Measurements from ENCODE around the gene LTBP3.

Gene LTBP3

DNA sequence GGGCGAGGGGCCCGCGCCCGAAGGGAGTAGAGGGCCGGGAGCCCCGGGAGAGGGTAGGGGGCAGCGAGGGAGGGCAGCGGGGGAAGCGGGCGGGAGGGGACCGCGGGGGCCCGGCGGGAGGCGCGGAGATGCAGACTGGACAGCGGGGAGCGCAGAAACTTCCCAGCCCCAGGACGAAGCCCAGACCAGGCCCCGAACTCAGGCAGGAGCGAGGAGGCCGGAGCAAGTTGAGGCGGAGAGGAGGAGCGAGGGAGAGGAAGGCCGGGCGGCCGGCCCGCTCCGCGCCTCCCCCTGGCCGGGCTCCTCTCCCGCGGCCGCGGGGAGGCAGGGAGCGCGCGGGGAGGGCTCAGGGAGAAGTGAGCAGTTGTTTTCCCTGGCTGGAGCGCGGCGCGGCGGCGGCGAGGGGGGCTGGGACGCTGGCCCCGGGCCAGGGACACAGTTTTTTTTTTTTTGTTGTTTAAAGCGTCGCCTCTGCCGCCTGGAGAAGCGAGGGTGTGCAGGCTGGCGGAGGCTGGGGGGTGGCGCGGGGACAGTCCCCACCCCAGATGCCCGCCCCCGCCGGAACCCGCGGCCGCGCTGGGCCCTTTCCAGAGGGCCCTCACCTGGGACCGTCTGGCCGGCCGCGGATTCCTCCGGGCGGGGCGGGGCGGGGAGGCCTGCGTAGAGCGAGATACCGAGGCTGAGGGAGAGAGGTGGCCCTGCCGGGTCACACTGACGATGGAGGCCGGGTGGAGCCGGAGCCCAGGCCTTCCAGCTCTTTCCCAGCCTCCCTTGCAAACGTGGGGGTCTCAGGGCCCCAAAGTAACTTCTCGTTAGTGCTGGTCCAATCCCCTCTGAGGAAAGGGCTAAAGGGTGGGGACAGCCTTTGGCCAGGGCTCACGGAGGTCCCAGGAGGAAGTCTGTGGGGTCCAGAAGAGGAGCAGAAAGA, at the start of gene LTBP3:
Gene LTBP3, minus strand, starts transcription at position 358 of the 928 bp plus-strand sequence. CDS start 400 bp downstream, outside the sequence.
- peak within 1 kb of the TSS; percentile 85 for H3K9ac ChIP-seq (ENCODE audit: insufficient read length, low read depth)
- peak within 1 kb of the TSS; percentile 47 for H3K4me3 ChIP-seq (ENCODE audit: insufficient read length, low read depth)
- H3K9me3 ChIP-seq (ENCODE audit: insufficient read depth, low read length) = no peaks in the 10 kb centered on the region
- no peaks in the 10 kb centered on the region for H3K27me3 ChIP-seq (ENCODE audit: insufficient read depth, insufficient read length)
- no peak for DNase-seq (ENCODE audit: low read depth, low spot score)
- no peak for TF ChIP-seq ZNF274 (IDR thresholded peaks at IDR 0.05; ENCODE audit: low read depth, low read length)
- no peak for TF ChIP-seq SUZ12 (IDR thresholded peaks at IDR 0.05; ENCODE audit: extremely low read depth, insufficient read depth, insufficient read length)
- H3K4me1 ChIP-seq (ENCODE audit: insufficient read depth, insufficient read length) = peaks cover 48% of the 10 kb centered on the region
- no peaks in the 10 kb centered on the region for H3K36me3 ChIP-seq (ENCODE audit: insufficient read depth, insufficient read length, low read length)

DNA sequence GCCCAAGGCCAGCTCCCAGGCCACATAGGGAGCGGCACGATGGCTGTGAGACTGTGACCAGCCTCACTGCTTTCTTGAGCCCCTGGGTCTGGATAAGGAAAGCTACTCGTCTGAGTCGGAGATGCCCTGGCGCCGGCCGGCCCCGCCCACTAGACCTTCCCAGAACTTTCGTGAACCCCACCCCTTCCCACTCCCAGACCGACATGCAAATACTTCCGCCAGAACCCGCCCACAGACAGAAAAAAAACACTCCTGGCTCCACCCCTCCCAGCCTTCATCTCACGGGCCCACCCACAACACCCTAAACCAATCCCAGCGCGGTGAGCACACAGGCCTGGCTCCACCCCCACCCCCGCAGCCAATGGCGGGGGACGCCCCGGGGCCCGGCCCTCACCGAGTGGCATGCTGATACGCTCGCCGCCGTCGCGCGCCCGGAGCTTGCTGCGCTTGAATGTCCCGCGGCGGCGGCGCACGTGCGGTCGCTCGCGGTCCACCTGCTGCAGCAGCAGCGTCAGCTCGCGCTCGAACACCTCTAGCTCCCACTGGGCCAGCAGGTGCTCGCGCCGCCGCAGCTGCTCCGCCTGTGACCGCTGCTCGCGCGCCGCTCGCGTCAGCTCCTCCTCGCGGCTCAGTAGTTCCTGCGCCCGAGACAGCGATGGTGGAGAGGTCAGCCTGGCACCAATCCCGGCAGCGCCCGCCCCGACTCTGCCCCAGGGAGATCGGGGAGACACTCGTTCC, 48.9 kb upstream of the LTBP3 start:
- Histone ChIP-seq H3K9me3 (ENCODE audit: insufficient read depth, low read length) (no peaks in the 10 kb centered on the region), H3K9ac (ENCODE audit: insufficient read length, low read depth) (peak overlapping the region; percentile 77), H3K4me1 (ENCODE audit: insufficient read depth, insufficient read length) (peaks cover 26% of the 10 kb centered on the region), H3K4me3 (ENCODE audit: insufficient read length, low read depth) (peak overlapping the region; percentile 22), H3K36me3 (ENCODE audit: insufficient read depth, insufficient read length, low read length) (peaks cover 82% of the 10 kb centered on the region), H3K27me3 (ENCODE audit: insufficient read depth, insufficient read length) (no peaks in the 10 kb centered on the region)
- DNase-seq (ENCODE audit: low read depth, low spot score) = peak; percentile 98
- TF ChIP-seq ZNF274 (IDR thresholded peaks at IDR 0.05; ENCODE audit: low read depth, low read length) (no peak), YY1 (IDR thresholded peaks at IDR 0.05; ENCODE audit: insufficient read depth, insufficient read length) (no peak), SUZ12 (IDR thresholded peaks at IDR 0.05; ENCODE audit: extremely low read depth, insufficient read depth, insufficient read length) (no peak)

DNA sequence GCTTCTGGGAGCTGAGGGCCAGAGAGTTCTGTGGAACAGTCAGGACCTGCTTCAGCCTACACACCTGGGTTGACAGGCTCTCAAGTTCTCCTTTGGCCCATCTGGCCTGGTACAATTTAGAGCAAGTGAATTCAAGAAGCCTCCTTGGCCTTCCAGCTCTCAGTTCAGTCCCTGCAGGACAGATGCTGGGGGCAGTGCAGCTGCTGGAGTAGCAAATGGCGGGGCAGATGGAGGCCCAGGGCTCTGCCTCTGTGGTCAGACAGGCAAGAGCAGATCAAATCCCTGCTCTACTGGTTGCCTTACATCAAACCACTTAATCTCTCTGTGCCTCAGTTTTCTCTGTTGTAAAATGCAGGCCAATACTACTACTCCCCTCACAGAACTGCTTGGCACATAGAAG, 46.1 kb upstream of the LTBP3 start:
- H3K4me1 ChIP-seq (ENCODE audit: insufficient read depth, insufficient read length) = peaks cover 14% of the 10 kb centered on the region
- no peak overlapping the region for H3K4me3 ChIP-seq (ENCODE audit: insufficient read length, low read depth)
- no peaks in the 10 kb centered on the region for H3K9me3 ChIP-seq (ENCODE audit: insufficient read depth, low read length)
- H3K27me3 ChIP-seq (ENCODE audit: insufficient read depth, insufficient read length) = no peaks in the 10 kb centered on the region
- H3K36me3 ChIP-seq (ENCODE audit: insufficient read depth, insufficient read length, low read length) = peaks cover 69% of the 10 kb centered on the region
- DNase-seq (ENCODE audit: low read depth, low spot score) = no peak
- no peak overlapping the region for H3K9ac ChIP-seq (ENCODE audit: insufficient read length, low read depth)
- TF ChIP-seq ZNF274 (IDR thresholded peaks at IDR 0.05; ENCODE audit: low read depth, low read length) (no peak), YY1 (IDR thresholded peaks at IDR 0.05; ENCODE audit: insufficient read depth, insufficient read length) (no peak), SUZ12 (IDR thresholded peaks at IDR 0.05; ENCODE audit: extremely low read depth, insufficient read depth, insufficient read length) (no peak)

DNA sequence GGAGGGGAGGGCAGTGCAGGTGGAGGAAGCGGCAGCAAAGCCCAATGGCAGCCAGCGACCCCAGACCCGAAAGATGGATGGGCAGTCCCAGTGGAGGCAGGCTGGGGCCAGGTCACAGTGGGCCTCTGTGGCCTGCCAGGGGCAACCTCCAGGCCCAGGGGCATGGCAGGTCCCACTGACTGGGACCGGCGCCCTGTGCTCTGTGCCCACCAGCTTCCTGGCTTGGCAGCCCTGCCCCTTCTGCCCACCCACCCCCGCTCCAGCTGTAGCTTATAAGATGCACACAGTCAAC, 41.7 kb upstream of the LTBP3 start:
- DNase-seq (ENCODE audit: low read depth, low spot score) = no peak
- no peak overlapping the region for H3K9ac ChIP-seq (ENCODE audit: insufficient read length, low read depth)
- no peaks in the 10 kb centered on the region for H3K9me3 ChIP-seq (ENCODE audit: insufficient read depth, low read length)
- no peaks in the 10 kb centered on the region for H3K27me3 ChIP-seq (ENCODE audit: insufficient read depth, insufficient read length)
- TF ChIP-seq SUZ12 (IDR thresholded peaks at IDR 0.05; ENCODE audit: extremely low read depth, insufficient read depth, insufficient read length) (no peak), YY1 (IDR thresholded peaks at IDR 0.05; ENCODE audit: insufficient read depth, insufficient read length) (no peak), ZNF274 (IDR thresholded peaks at IDR 0.05; ENCODE audit: low read depth, low read length) (no peak)
- no peak overlapping the region for H3K4me3 ChIP-seq (ENCODE audit: insufficient read length, low read depth)
- peaks cover 5% of the 10 kb centered on the region for H3K4me1 ChIP-seq (ENCODE audit: insufficient read depth, insufficient read length)
- peaks cover 61% of the 10 kb centered on the region for H3K36me3 ChIP-seq (ENCODE audit: insufficient read depth, insufficient read length, low read length)

DNA sequence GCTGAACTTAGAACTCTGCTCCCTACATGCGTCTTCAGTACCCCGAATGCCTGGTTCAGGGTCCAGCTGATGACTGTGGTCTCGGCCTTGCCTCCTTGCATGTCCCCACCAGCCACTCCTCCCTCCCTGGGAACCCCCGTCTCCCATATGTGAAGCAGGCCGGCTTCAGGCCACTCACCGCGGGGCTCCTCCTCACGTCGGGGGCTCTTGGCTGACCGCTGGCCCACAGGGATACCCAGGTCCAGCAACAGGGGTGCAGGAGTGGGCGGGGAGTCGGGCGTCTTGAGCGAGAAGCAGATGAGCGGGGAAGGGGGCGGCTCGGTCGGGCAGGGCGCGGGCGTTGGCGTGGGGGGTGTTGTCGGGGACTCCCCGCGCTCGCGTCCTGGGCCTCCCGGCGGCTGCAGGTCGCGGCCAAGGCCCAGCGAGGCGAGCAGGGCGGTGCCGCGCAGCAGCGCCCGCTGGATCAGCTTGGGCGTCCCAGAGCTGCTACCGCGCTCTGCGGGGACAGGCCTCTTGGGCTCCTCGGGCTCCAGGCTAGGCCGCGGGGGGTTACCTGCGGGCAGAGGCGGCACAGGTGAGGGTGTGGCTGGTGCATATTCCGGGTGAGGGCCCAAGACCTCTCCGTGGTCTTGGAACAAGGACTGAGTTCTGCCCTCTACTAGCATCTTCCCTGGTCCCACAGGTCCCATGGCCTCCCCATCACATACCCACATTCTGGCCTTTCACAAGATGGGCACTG, 41.2 kb upstream of the LTBP3 start:
- DNase-seq (ENCODE audit: low read depth, low spot score) = no peak

DNA sequence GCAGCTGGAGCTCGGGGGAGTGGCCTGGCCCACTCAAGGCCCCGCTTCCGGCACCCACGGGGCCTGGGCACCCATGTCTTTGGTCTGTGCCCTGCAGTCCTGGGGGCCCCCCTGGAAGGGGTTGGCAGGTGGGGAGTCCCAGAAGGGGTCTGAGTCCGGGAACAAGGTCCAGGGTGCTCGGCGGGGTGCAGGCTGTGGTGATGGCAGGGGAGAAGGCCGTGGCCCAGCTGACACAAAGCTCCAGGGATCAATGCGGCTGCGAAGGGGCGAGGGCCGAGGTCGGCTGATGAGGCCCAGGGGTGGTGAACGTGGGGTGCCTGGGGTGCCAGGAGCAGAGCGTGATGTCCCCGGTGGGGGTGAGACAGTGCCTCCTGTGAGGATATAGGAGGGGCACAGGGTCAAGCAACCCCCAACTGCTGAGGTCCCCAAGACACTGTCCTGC, 40.1 kb upstream of the LTBP3 start:
- Histone ChIP-seq H3K4me3 (ENCODE audit: insufficient read length, low read depth) (no peak overlapping the region), H3K27me3 (ENCODE audit: insufficient read depth, insufficient read length) (no peaks in the 10 kb centered on the region), H3K9me3 (ENCODE audit: insufficient read depth, low read length) (no peaks in the 10 kb centered on the region), H3K4me1 (ENCODE audit: insufficient read depth, insufficient read length) (peaks cover 9% of the 10 kb centered on the region), H3K9ac (ENCODE audit: insufficient read length, low read depth) (no peak overlapping the region), H3K36me3 (ENCODE audit: insufficient read depth, insufficient read length, low read length) (peaks cover 48% of the 10 kb centered on the region)
- no peak for DNase-seq (ENCODE audit: low read depth, low spot score)
- TF ChIP-seq SUZ12 (IDR thresholded peaks at IDR 0.05; ENCODE audit: extremely low read depth, insufficient read depth, insufficient read length) (no peak), ZNF274 (IDR thresholded peaks at IDR 0.05; ENCODE audit: low read depth, low read length) (no peak), YY1 (IDR thresholded peaks at IDR 0.05; ENCODE audit: insufficient read depth, insufficient read length) (no peak)

More for the DNA sequence above, 41.2 kb upstream of the LTBP3 start:
- Histone ChIP-seq H3K9ac (ENCODE audit: insufficient read length, low read depth) (no peak overlapping the region), H3K27me3 (ENCODE audit: insufficient read depth, insufficient read length) (no peaks in the 10 kb centered on the region), H3K9me3 (ENCODE audit: insufficient read depth, low read length) (no peaks in the 10 kb centered on the region), H3K4me3 (ENCODE audit: insufficient read length, low read depth) (no peak overlapping the region), H3K4me1 (ENCODE audit: insufficient read depth, insufficient read length) (peaks cover 5% of the 10 kb centered on the region), H3K36me3 (ENCODE audit: insufficient read depth, insufficient read length, low read length) (peaks cover 56% of the 10 kb centered on the region)
- TF ChIP-seq SUZ12 (IDR thresholded peaks at IDR 0.05; ENCODE audit: extremely low read depth, insufficient read depth, insufficient read length) (no peak), ZNF274 (IDR thresholded peaks at IDR 0.05; ENCODE audit: low read depth, low read length) (no peak), YY1 (IDR thresholded peaks at IDR 0.05; ENCODE audit: insufficient read depth, insufficient read length) (no peak)

All from NT2/D1 (cell line).